GM12878 (cell line): Measurements from ENCODE around the gene CDK5RAP1. TPM values are rescaled to one million over a fixed set of nuclear protein-coding genes. Genes with fewer than 3 reads are reported as not detected.

Source experiments
- CBFB ChIP-seq: IDR thresholded peaks from 2 replicates; pipeline ENCODE4 v1.6.1; 2016; ENCODE audit warnings: antibody characterized with exemption, low read depth
- CHD1 ChIP-seq: IDR thresholded peaks from 2 replicates; pipeline ENCODE4 v1.6.1; 2012; ENCODE audit warnings: low read depth, low read length, improper control_type of control experiment
- CREB1 ChIP-seq: IDR thresholded peaks from 2 replicates; pipeline ENCODE4 v1.6.1; 2012; ENCODE audit warnings: low read depth, mild to moderate bottlenecking, inconsistent platforms
- EZH2 ChIP-seq: IDR thresholded peaks from 2 replicates; pipeline ENCODE4 v1.6.1; 2012; ENCODE audit warnings: low read depth, mild to moderate bottlenecking, control low read depth, inconsistent platforms, low read length, borderline replicate concordance; ENCODE audit not compliant: control insufficient read depth
- FOXK2 ChIP-seq: fragments of 450-650 bp; IDR thresholded peaks from 2 replicates; pipeline ENCODE4 v1.6.1; 2017; ENCODE audit warnings: mild to moderate bottlenecking, moderate library complexity
- GABPA ChIP-seq: IDR thresholded peaks from 2 replicates; pipeline ENCODE4 v1.6.1; 2014; ENCODE audit warnings: antibody characterized with exemption, low read depth, mild to moderate bottlenecking, inconsistent platforms
- HDGF ChIP-seq: fragments of 450-650 bp; IDR thresholded peaks from 2 replicates; pipeline ENCODE4 v1.6.1; 2016; ENCODE audit warnings: antibody characterized with exemption
- LARP7 ChIP-seq: fragments of 450-650 bp; IDR thresholded peaks from 2 replicates; pipeline ENCODE4 v1.6.1; 2017; ENCODE audit warnings: mild to moderate bottlenecking
- MEF2A ChIP-seq: IDR thresholded peaks from 2 replicates; pipeline ENCODE4 v1.6.1; 2011; ENCODE audit warnings: low read depth, mild to moderate bottlenecking, low read length, moderate library complexity; ENCODE audit not compliant: insufficient read depth
- NBN ChIP-seq: fragments of 450-650 bp; IDR thresholded peaks from 2 replicates; pipeline ENCODE4 v1.6.1; 2016
- NFYA ChIP-seq: IDR thresholded peaks from 2 replicates; pipeline ENCODE4 v1.6.1; 2011; ENCODE audit warnings: low read depth, mild to moderate bottlenecking, low read length, improper control_type of control experiment, borderline replicate concordance
- RAD51 ChIP-seq: fragments of 450-650 bp; IDR thresholded peaks from 2 replicates; pipeline ENCODE4 v1.6.1; 2016; ENCODE audit warnings: moderate library complexity, mild to moderate bottlenecking, inconsistent platforms
- SRF ChIP-seq, 2 experiments: IDR thresholded peaks; 2 replicates each; pipeline ENCODE4 v1.6.1; 2011; ENCODE audit warnings: low read depth in 2 of 2, low read length in 2 of 2, mild to moderate bottlenecking in 1 of 2, moderate library complexity in 1 of 2
- TARDBP ChIP-seq: IDR thresholded peaks from 2 replicates; pipeline ENCODE4 v1.6.1; 2016; ENCODE audit warnings: borderline replicate concordance
- TBL1XR1 ChIP-seq: IDR thresholded peaks from 2 replicates; pipeline ENCODE4 v1.6.1; 2012; ENCODE audit warnings: low read depth, low read length, improper control_type of control experiment
- YY1 ChIP-seq: IDR thresholded peaks from 2 replicates; pipeline ENCODE4 v1.6.1; 2011; ENCODE audit warnings: low read depth, mild to moderate bottlenecking, low read length
- polyA plus RNA-seq, 11 experiments: library from polyadenylated mRNA; depleted of rRNA in 4 of 11; unstranded in 6 of 11; stranded (reverse) in 5 of 11; fragments of >200 nt; fragmentation: Nextera tagmentation in 4 of 11; fragmentation: Illumina TruSeq in 1 of 11; extraction: Ambion mirVana in 4 of 11; extraction: Trizol in 1 of 11; gene quantifications; 1 replicate in 1 of 11; 2 replicates in 10 of 11; pipeline versions ENCODE4 v1.2.1 to v1.2.3, GENCODE V29; 2011 to 2016; ENCODE audit warnings: inconsistent platforms in 2 of 11, missing spikeins in 2 of 11, low read depth in 1 of 11
- total RNA-seq, 4 experiments: library from RNA; depleted of rRNA in 3 of 4; stranded (reverse); fragments of >200 nt in 3 of 4; fragmentation: Illumina TruSeq in 1 of 4; extraction: Trizol in 1 of 4; gene quantifications; 2 replicates each; pipeline versions ENCODE4 v1.2.1 to v1.2.3, GENCODE V29; 2013 to 2021
- TF ChIP-seq, protein P1 (sequence below): fragments of 450-650 bp; IDR thresholded peaks from 2 replicates; pipeline ENCODE4 v1.6.1; 2017; ENCODE audit warnings: mild to moderate bottlenecking, low read depth, inconsistent platforms; ENCODE audit not compliant: poor library complexity, severe bottlenecking
- TF ChIP-seq, protein P2 (sequence below): IDR thresholded peaks from 2 replicates; pipeline ENCODE4 v1.6.1; 2012; ENCODE audit warnings: low read depth, low read length, improper control_type of control experiment
- TF ChIP-seq, protein P3 (sequence below): IDR thresholded peaks from 2 replicates; pipeline ENCODE4 v1.6.1; 2012; ENCODE audit warnings: low read length, inconsistent platforms
- TF ChIP-seq, protein P4 (sequence below), 3 experiments: IDR thresholded peaks in 2 of 3; conservative IDR thresholded peaks in 1 of 3; 2 replicates each; pipeline ENCODE4 v1.5.1; 2011; ENCODE audit warnings: low read depth in 3 of 3, low read length in 3 of 3, mild to moderate bottlenecking in 3 of 3, control low read depth in 2 of 3, moderate library complexity in 2 of 3, inconsistent platforms in 1 of 3, mixed read lengths in 1 of 3; ENCODE audit not compliant: control insufficient read depth in 2 of 3, insufficient read depth in 1 of 3; ENCODE audit errors: extremely low read depth in 1 of 3
- TF ChIP-seq, protein P5 (sequence below): IDR thresholded peaks from 2 replicates; pipeline ENCODE4 v1.6.1; 2011; ENCODE audit warnings: low read depth, mild to moderate bottlenecking, low read length, moderate library complexity, borderline replicate concordance; ENCODE audit errors: extremely low read depth
- TF ChIP-seq, protein P6 (sequence below): fragments of 450-650 bp; IDR thresholded peaks from 2 replicates; pipeline ENCODE4 v1.6.1; 2017; ENCODE audit warnings: mild to moderate bottlenecking

The CDK5RAP1 gene
- total and polyA plus RNA-seq, 10 of the 15 experiments (the other 5 are each of a cell fraction or from before 2014, with no cell fraction given): 30.4 to 67.6 (median 38.8) TPM

DNA sequence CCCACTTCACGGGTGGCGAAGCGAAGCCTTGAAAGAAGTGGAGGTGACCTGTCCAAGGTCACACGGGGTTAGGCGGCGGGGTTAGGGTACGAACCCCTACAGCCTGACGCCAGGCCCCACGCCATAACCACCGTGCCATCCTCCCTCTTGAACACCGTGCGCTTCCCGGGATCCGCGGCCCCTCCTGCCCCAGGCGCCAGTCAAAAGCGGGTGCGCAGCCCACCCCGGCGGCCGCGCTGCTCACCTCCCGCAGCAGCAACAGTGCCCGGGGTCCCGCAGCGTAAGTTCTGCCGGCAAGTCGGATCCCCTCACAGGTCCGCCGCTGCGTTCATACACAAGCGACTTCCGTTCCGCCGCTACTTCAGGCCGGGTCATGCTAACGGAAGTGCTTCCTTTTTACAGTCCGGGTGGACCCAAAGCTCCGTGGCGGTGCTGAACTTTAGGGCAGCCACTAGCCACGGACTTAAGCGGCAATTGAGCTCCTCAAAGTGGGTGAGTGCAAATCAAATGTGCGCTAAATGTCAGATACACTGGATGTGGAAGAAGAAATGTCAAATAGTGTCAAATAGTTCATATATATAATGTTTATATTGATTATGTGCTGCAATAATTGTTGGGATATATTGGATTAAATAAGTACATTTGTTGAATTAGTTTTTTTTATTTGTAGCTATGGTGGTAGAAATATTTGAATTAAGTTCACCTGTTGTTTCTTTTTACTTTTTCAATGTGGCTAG is at the start of gene CDK5RAP1 (continued):
- TF ChIP-seq, protein P1, sequence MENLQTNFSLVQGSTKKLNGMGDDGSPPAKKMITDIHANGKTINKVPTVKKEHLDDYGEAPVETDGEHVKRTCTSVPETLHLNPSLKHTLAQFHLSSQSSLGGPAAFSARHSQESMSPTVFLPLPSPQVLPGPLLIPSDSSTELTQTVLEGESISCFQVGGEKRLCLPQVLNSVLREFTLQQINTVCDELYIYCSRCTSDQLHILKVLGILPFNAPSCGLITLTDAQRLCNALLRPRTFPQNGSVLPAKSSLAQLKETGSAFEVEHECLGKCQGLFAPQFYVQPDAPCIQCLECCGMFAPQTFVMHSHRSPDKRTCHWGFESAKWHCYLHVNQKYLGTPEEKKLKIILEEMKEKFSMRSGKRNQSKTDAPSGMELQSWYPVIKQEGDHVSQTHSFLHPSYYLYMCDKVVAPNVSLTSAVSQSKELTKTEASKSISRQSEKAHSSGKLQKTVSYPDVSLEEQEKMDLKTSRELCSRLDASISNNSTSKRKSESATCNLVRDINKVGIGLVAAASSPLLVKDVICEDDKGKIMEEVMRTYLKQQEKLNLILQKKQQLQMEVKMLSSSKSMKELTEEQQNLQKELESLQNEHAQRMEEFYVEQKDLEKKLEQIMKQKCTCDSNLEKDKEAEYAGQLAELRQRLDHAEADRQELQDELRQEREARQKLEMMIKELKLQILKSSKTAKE: peak; percentile 57
- no peak for TF ChIP-seq RAD51
- TF ChIP-seq, protein P2, sequence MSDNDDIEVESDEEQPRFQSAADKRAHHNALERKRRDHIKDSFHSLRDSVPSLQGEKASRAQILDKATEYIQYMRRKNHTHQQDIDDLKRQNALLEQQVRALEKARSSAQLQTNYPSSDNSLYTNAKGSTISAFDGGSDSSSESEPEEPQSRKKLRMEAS: peak; percentile 84
- TF ChIP-seq SRF (IDR thresholded peaks at IDR 0.05; ENCODE audit: low read depth in 2 of 2, low read length in 2 of 2): peak in 1 of 2 experiments; percentile 92; a peak in 2 of 4 replicates
- peak; percentile 74; the same call in 1 of the 2 replicates for TF ChIP-seq MEF2A
- TF ChIP-seq CBFB: peak; percentile 52; the same call in 1 of the 2 replicates
- TF ChIP-seq, protein P3, sequence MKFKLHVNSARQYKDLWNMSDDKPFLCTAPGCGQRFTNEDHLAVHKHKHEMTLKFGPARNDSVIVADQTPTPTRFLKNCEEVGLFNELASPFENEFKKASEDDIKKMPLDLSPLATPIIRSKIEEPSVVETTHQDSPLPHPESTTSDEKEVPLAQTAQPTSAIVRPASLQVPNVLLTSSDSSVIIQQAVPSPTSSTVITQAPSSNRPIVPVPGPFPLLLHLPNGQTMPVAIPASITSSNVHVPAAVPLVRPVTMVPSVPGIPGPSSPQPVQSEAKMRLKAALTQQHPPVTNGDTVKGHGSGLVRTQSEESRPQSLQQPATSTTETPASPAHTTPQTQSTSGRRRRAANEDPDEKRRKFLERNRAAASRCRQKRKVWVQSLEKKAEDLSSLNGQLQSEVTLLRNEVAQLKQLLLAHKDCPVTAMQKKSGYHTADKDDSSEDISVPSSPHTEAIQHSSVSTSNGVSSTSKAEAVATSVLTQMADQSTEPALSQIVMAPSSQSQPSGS: no peak
- TF ChIP-seq, protein P4, sequence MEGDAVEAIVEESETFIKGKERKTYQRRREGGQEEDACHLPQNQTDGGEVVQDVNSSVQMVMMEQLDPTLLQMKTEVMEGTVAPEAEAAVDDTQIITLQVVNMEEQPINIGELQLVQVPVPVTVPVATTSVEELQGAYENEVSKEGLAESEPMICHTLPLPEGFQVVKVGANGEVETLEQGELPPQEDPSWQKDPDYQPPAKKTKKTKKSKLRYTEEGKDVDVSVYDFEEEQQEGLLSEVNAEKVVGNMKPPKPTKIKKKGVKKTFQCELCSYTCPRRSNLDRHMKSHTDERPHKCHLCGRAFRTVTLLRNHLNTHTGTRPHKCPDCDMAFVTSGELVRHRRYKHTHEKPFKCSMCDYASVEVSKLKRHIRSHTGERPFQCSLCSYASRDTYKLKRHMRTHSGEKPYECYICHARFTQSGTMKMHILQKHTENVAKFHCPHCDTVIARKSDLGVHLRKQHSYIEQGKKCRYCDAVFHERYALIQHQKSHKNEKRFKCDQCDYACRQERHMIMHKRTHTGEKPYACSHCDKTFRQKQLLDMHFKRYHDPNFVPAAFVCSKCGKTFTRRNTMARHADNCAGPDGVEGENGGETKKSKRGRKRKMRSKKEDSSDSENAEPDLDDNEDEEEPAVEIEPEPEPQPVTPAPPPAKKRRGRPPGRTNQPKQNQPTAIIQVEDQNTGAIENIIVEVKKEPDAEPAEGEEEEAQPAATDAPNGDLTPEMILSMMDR (IDR thresholded peaks at IDR 0.05 in 2 of 3, conservative IDR thresholded peaks at IDR 0.05 in 1 of 3; ENCODE audit: control insufficient read depth in 2 of 3, extremely low read depth in 1 of 3, insufficient read depth in 1 of 3, low read depth in 3 of 3, low read length in 3 of 3): no peak
- peak; percentile 53; the same call in 1 of the 2 replicates for TF ChIP-seq TBL1XR1
- peak; percentile 85; the same call in 1 of the 2 replicates for TF ChIP-seq NBN
- TF ChIP-seq NFYA: no peak
- TF ChIP-seq HDGF: peak; percentile 35; the same call in 1 of the 2 replicates
- TF ChIP-seq CHD1: 0 out of 2 replicates have a peak, but pooled peaks have one; percentile 59
- peak; percentile 58; the same call in 1 of the 2 replicates for TF ChIP-seq FOXK2
- TF ChIP-seq, protein P5, sequence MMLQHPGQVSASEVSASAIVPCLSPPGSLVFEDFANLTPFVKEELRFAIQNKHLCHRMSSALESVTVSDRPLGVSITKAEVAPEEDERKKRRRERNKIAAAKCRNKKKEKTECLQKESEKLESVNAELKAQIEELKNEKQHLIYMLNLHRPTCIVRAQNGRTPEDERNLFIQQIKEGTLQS: no peak
- TF ChIP-seq CREB1: peak; percentile 86
- TF ChIP-seq EZH2: no peak
- TF ChIP-seq GABPA: peak; percentile 100
- TF ChIP-seq YY1: peak; percentile 92
- TF ChIP-seq TARDBP: peak; percentile 75; the same call in 1 of the 2 replicates
- TF ChIP-seq, protein P6, sequence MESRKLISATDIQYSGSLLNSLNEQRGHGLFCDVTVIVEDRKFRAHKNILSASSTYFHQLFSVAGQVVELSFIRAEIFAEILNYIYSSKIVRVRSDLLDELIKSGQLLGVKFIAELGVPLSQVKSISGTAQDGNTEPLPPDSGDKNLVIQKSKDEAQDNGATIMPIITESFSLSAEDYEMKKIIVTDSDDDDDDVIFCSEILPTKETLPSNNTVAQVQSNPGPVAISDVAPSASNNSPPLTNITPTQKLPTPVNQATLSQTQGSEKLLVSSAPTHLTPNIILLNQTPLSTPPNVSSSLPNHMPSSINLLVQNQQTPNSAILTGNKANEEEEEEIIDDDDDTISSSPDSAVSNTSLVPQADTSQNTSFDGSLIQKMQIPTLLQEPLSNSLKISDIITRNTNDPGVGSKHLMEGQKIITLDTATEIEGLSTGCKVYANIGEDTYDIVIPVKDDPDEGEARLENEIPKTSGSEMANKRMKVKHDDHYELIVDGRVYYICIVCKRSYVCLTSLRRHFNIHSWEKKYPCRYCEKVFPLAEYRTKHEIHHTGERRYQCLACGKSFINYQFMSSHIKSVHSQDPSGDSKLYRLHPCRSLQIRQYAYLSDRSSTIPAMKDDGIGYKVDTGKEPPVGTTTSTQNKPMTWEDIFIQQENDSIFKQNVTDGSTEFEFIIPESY: no peak
- peak; percentile 85; the same call in 1 of the 2 replicates for TF ChIP-seq LARP7
